Activated naive CD4-positive, alpha-beta T cell treated with anti-CD3 and anti-CD28 coated beads, Interleukin-2, amount 50 U/mL, for 72 hours (primary cell): ENCODE results near the gene CARD18. TPM values are rescaled to one million over a fixed set of nuclear protein-coding genes. Genes with fewer than 3 reads are reported as not detected.
"Not testable (repeated sequence)": the region's sequence is repeated elsewhere in the genome, so short reads cannot be mapped to it uniquely, and the experiment has no call there.

Experiments
- ATAC-seq, 2 donors: fragments of 150-1000 bp; cut with Tn5 transposase; 2 replicates each; pipeline ENCODE4 v1.10.0; 2021; ENCODE audit warnings: mild to moderate bottlenecking in 2 of 2, moderate library complexity in 2 of 2
- DNase-seq, 2 donors: peaks; one replicate each; pipeline ENCODE4 v3.0.0; 2021 to 2022; ENCODE audit warnings: low spot score in 2 of 2
- H3K27ac Mint-ChIP-seq, 2 donors: one replicate each; pipeline ENCODE4 v1.8.0; 2022; ENCODE audit warnings: mild to moderate bottlenecking in 2 of 2, mixed read lengths in 2 of 2
- H3K36me3 Mint-ChIP-seq, 2 donors: one replicate each; pipeline ENCODE4 v1.8.0; 2022; ENCODE audit warnings: mixed read lengths in 2 of 2
- H3K9me3 Mint-ChIP-seq, 2 donors: one replicate each; pipeline ENCODE4 v1.8.0; 2022; ENCODE audit warnings: mixed read lengths in 2 of 2
- total RNA-seq, 2 donors: library from RNA; stranded (reverse); gene quantifications; one replicate each; pipeline ENCODE4 v1.2.3, GENCODE V29; 2022

CARD18 gene
- total RNA-seq, 2 donors from 2014 or later, result not detected

GRCh38 chr11:105104292-105104691 lies 35.3 kb downstream of the CARD18 start:
- no peak overlapping the region for H3K27ac Mint-ChIP-seq
- DNase-seq (no peak), ATAC-seq (no peak)
- H3K9me3 Mint-ChIP-seq, result peaks cover 0 to 15% of the 10 kb centered on the region in 2 donors
- H3K36me3 Mint-ChIP-seq, result peaks cover 0 to 12% of the 10 kb centered on the region in 2 donors

DNA sequence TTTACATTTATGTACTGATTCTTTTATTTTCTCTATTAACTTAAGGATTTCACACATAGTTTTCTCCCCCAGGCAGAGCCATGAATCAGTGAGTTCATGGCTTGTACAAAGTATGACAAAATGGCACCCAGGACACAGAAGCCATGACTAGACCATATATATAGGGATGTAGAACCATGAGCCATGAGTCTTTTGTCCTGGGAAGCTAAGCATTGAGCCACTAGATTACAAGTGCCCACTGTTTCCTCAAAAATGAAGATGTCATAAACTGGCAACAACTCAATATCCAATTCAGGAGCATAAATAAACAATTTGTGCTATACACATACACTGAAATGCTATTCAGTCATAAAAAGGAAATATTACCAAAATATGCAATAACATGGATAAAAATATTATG lies 36.2 kb downstream of the CARD18 start:
- no peak overlapping the region for H3K27ac Mint-ChIP-seq
- peaks cover 0 to 19% of the 10 kb centered on the region in 2 donors for H3K9me3 Mint-ChIP-seq
- peaks cover 0 to 17% of the 10 kb centered on the region in 2 donors for H3K36me3 Mint-ChIP-seq
- ATAC-seq (no peak), DNase-seq (no peak)

- not testable (repeated sequence) for DNase-seq, ATAC-seq, H3K27ac Mint-ChIP-seq
- Mint-ChIP-seq H3K9me3 (peaks cover 0 to 11% of the 10 kb centered on the region in 2 donors), H3K36me3 (peaks cover 0 to 12% of the 10 kb centered on the region in 2 donors)
Measured at GRCh38 chr11:105102079-105102581, 37.4 kb downstream of the CARD18 start.

DNA sequence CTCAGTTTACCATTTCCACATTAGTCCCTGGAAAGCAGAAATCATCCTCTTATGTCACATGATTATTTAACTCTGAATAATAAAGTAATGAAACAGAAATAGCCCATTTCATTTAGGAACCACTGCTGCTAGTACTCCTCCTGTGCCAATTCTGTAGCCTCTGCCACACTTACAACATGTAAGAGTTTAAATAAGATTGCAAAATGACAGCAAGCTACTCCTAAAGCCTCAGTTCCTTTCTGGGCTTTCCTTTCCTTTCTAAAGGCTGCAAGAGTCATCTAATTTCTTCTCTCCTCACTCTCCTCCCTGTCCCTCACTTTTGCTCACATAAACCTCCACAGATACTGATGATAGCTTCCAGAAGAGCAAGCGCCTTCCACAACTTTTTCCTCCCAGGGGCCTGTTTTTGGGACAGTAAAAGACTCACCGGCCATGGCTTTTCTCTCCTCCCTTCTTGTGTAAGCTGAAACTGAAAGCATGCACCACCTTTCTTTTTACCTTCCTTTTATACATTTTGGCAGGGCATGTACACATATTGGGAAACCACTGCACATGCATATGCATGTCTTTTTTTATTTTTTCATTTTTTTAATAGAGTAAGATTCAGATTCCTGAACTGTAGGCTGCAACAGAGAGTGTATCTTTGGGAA lies 38.5 kb downstream of the CARD18 start:
- no peak for DNase-seq
- H3K36me3 Mint-ChIP-seq, result peaks cover 0 to 11% of the 10 kb centered on the region in 2 donors
- H3K9me3 Mint-ChIP-seq, result peaks cover 0 to 11% of the 10 kb centered on the region in 2 donors
- ATAC-seq, result peak in 1 of 2 donors; percentile 49
- peak overlapping the region; percentile 20 to 60 for H3K27ac Mint-ChIP-seq

DNA sequence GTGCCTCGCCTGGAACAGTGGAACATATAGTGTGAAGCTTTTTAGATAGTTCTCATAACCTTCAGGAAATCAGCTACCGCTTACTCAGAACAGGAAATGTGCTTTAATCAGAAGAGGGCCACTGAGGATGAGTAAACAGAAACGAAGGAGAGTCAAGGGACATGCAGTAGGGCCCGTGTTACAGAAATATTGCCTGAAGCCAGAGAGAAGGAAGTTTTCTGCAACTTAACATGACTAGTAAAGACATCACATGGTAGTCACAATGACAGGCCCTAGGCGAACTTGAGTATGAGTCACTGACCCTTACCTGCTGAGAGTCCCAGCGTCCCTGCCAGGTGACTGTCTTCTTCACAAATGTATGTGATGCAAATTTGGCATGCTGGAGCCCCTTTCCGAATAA lies 39.4 kb downstream of the CARD18 start:
- DNase-seq (no peak), ATAC-seq (peak; percentile 85 to 94)
- peak overlapping the region in 1 of 2 donors; percentile 16 for H3K27ac Mint-ChIP-seq
- peaks cover 0 to 11% of the 10 kb centered on the region in 2 donors for H3K9me3 Mint-ChIP-seq
- H3K36me3 Mint-ChIP-seq, result peaks cover 0 to 10% of the 10 kb centered on the region in 2 donors

DNA sequence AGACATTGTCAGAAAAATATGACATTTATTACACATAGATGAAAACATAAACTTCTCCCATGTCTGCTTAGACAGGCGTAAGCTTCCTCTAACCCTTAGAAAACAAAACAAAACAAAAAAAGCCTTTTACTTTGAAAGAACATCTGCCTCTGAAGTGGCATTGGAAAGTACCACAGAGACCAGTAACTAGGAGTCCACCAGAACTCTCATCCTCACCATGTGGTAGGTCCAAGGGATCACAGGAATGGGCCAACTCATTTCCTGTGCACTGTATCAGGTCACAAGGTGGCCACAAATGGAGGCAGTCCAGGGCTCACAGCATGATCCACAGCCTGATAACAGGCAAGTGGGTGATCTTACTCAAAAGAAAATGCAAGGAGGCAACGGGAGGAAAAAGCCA lies 40.0 kb downstream of the CARD18 start:
- ATAC-seq, result peak; percentile 37 to 67
- H3K9me3 Mint-ChIP-seq, H3K36me3 Mint-ChIP-seq, DNase-seq: not testable (repeated sequence)
- peak overlapping the region in 1 of 2 donors; percentile 16 for H3K27ac Mint-ChIP-seq

GRCh38 chr11:105092256-105093239 lies 47.0 kb downstream of the CARD18 start:
- no peak for ATAC-seq
- Mint-ChIP-seq H3K9me3 (peaks cover 0 to 3% of the 10 kb centered on the region in 2 donors), H3K27ac (no peak overlapping the region), H3K36me3 (no peaks in the 10 kb centered on the region)
- DNase-seq, result no peak

Other genes starting within 250 kb of the CARD18 start
- gene CASP12, start 241.3 kb downstream of the CARD18 start, total RNA-seq, result not detected
- 10 to 100 TPM; 40.1 to 73.7 TPM for gene CASP4, start 171.2 kb downstream of the CARD18 start, total RNA-seq
- gene CASP5, start 116.6 kb downstream of the CARD18 start, total RNA-seq, result not detected
- 10 to 100 TPM; 23.6 to 46.5 TPM for gene CASP1, start 104.6 kb downstream of the CARD18 start, total RNA-seq
- gene CARD16, start 94.4 kb downstream of the CARD18 start, total RNA-seq, result 10 to 100 TPM in 1 of 2 donors, 1 to 10 TPM in 1; 9.7 to 11.1 TPM